OCI-LY7 (cell line): Measurements from ENCODE around the gene DCP2.

Source experiments
- CTCF ChIP-seq: fragments of 200-600 bp; sonication (generic); conservative IDR thresholded peaks from 2 replicates; pipeline ENCODE4 v1.5.1; 2014; ENCODE audit warnings: mild to moderate bottlenecking, antibody characterized with exemption, low read length, moderate library complexity, mixed read lengths
- EZH2phosphoT487 ChIP-seq: fragments of 200-600 bp; sonication (generic); IDR thresholded peaks from 2 replicates; pipeline ENCODE4 v1.6.1; 2018; ENCODE audit warnings: low read depth, borderline replicate concordance, mild to moderate bottlenecking, mixed run types, antibody characterized with exemption, low read length, moderate library complexity, mixed read lengths

GRCh38 chr5:113031557-113031956, 55.0 kb downstream of the DCP2 start:
- no peak for TF ChIP-seq CTCF
- no peak for TF ChIP-seq EZH2phosphoT487
